A549 (cell line): ENCODE results near the gene PDE4D. TPM values are rescaled to one million over a fixed set of nuclear protein-coding genes. Genes with fewer than 3 reads are reported as not detected.

ENCODE experiments used
- ATAC-seq, 2 experiments: fragments of 200-7000 bp in 1 of 2; fragments of >200 bp in 1 of 2; cut with Nextera tagmentation in 1 of 2; cut with Tn5 transposase in 1 of 2; 3 replicates each; pipeline versions ENCODE4 v1.8.0 to v1.9.1; 2018 to 2020; ENCODE audit warnings: mild to moderate bottlenecking in 1 of 2, moderate library complexity in 1 of 2
- CTCF ChIA-PET: fragments of 300-600 bp; sonication (Branson Sonifier 250); formaldehyde crosslinking; extraction: SDS; loops from one replicate; lab custom pipeline; 2021; ENCODE audit warnings: antibody characterized with exemption, inconsistent platforms; lab: Yijun Ruan, JAX
- POLR2A ChIA-PET: fragments of 350-600 bp; formaldehyde crosslinking; extraction: SDS; loops from one replicate; lab custom pipeline; 2021; ENCODE audit warnings: antibody characterized with exemption, inconsistent platforms; lab: Yijun Ruan, JAX
- DNase-seq, 2 experiments: peaks; one replicate each; pipeline versions ENCODE4 v3.0.0 to v3.0.0-alpha.2; 2011 to 2016; ENCODE audit warnings: low read depth in 1 of 2, low spot score in 1 of 2
- FAIRE-seq: peaks from 2 replicates; lab custom pipeline; 2011; peaks lifted over from hg19 to GRCh38; lab: Jason Lieb, UNC
- H3K27ac ChIP-seq, 2 experiments: fragments of >200 bp; sonication (Bioruptor Twin); formaldehyde crosslinking; 3 replicates each; pipeline ENCODE4 v1.5.1; 2016 to 2017
- H3K4me1 ChIP-seq: fragments of >200 bp; sonication (Bioruptor Twin); formaldehyde crosslinking; 3 replicates; pipeline ENCODE4 v1.6.1; 2016
- H3K4me2 ChIP-seq: fragments of >200 bp; sonication (Bioruptor Twin); formaldehyde crosslinking; 3 replicates; pipeline ENCODE4 v1.6.1; 2016
- H3K4me3 ChIP-seq: fragments of >200 bp; sonication (Bioruptor Twin); formaldehyde crosslinking; 3 replicates; pipeline ENCODE4 v1.5.1; 2016
- H3K9me3 ChIP-seq: fragments of >200 bp; sonication (Bioruptor Twin); formaldehyde crosslinking; 3 replicates; pipeline ENCODE4 v1.6.1; 2016
- ELK1 ChIP-seq: fragments of 150-350 bp; IDR thresholded peaks from 2 replicates; pipeline ENCODE4 v1.6.1; 2014; ENCODE audit warnings: low read depth, mild to moderate bottlenecking, low read length
- EP300 ChIP-seq, 2 experiments: fragments of >200 bp; sonication (Bioruptor Twin); formaldehyde crosslinking; IDR thresholded peaks; 2 replicates in 1 of 2; 3 replicates in 1 of 2; pipeline ENCODE4 v1.6.1; 2016 to 2017
- GATA3 ChIP-seq: IDR thresholded peaks from 2 replicates; pipeline ENCODE4 v1.6.1; 2012; ENCODE audit warnings: borderline replicate concordance
- HDAC2 ChIP-seq: fragments of 200-600 bp; sonication (generic); IDR thresholded peaks from 2 replicates; pipeline ENCODE4 v1.6.1; 2016
- HOXB5 ChIP-seq: fragments of 250-450 bp; sonication (Bioruptor Pico); IDR thresholded peaks from 2 replicates; pipeline ENCODE4 v1.5.0; 2020; ENCODE audit warnings: mild to moderate bottlenecking, moderate library complexity
- MAFK ChIP-seq: fragments of 450-650 bp; IDR thresholded peaks from 2 replicates; pipeline ENCODE4 v1.6.1; 2014; ENCODE audit not compliant: partially characterized antibody
- MAZ ChIP-seq: fragments of 150-350 bp; IDR thresholded peaks from 2 replicates; pipeline ENCODE4 v1.6.1; 2014; ENCODE audit warnings: antibody characterized with exemption, low read depth, low read length, borderline replicate concordance
- NFE2L2 ChIP-seq: fragments of 150-350 bp; conservative IDR thresholded peaks from 2 replicates; pipeline ENCODE4 v1.6.1; 2014; ENCODE audit warnings: low read length
- NPAS2 ChIP-seq: fragments of 250-450 bp; sonication (Bioruptor Pico); IDR thresholded peaks from 2 replicates; pipeline ENCODE4 v1.8.0; 2022; ENCODE audit warnings: mild to moderate bottlenecking, moderate library complexity, borderline replicate concordance
- POLR2AphosphoS2 ChIP-seq: conservative IDR thresholded peaks from 2 replicates; pipeline ENCODE4 v1.6.1; 2012; ENCODE audit warnings: low read length, improper control_type of control experiment, inconsistent platforms
- RARB ChIP-seq: fragments of 250-450 bp; sonication (Bioruptor Pico); IDR thresholded peaks from 2 replicates; pipeline ENCODE4 v1.8.0; 2021; ENCODE audit warnings: mild to moderate bottlenecking, moderate library complexity
- TFCP2L1 ChIP-seq: fragments of 250-450 bp; sonication (Bioruptor Pico); IDR thresholded peaks from 2 replicates; pipeline ENCODE4 v1.5.0; 2021; ENCODE audit warnings: mild to moderate bottlenecking
- TP53 ChIP-seq: fragments of 250-450 bp; sonication (Bioruptor Pico); IDR thresholded peaks from 2 replicates; pipeline ENCODE4 v1.5.0; 2021; ENCODE audit warnings: mild to moderate bottlenecking, moderate library complexity
- ZFP36 ChIP-seq: fragments of 450-650 bp; IDR thresholded peaks from 2 replicates; pipeline ENCODE4 v1.6.1; 2014; ENCODE audit warnings: borderline replicate concordance; ENCODE audit not compliant: partially characterized antibody
- WGBS: methylation state at CpG from one replicate; pipeline ENCODE4 v1.1.6; 2017; ENCODE audit errors: missing lambda C conversion rate; 5-methylcytosine and 5-hydroxymethylcytosine counted together
- polyA plus RNA-seq, 4 experiments: library from polyadenylated mRNA; depleted of rRNA in 3 of 4; stranded (reverse); fragments of >200 nt; fragmentation: RNase III in 1 of 4; extraction: RNeasy Plus Mini Kit Qiagen cat#74134 plus additional on column Dnase treatment in 1 of 4; gene quantifications; 2 replicates in 3 of 4; 3 replicates in 1 of 4; pipeline ENCODE4 v1.2.3, GENCODE V29; 2011 to 2017
- TF ChIP-seq, protein P1 (sequence below): fragments of 200-600 bp; sonication (generic); IDR thresholded peaks from 2 replicates; pipeline ENCODE4 v1.6.1; 2016; ENCODE audit warnings: antibody characterized with exemption, mild to moderate bottlenecking, moderate library complexity
- TF ChIP-seq, protein P2 (sequence below): fragments of 250-450 bp; sonication (Bioruptor Pico); IDR thresholded peaks from 2 replicates; pipeline ENCODE4 v1.5.0; 2020; ENCODE audit warnings: low read depth, mild to moderate bottlenecking, moderate library complexity
- TF ChIP-seq, protein P3 (sequence below): fragments of >200 bp; sonication (Bioruptor Twin); formaldehyde crosslinking; IDR thresholded peaks from 3 replicates; pipeline ENCODE4 v1.5.1; 2016

Gene PDE4D
- polyA plus RNA-seq, 2 of the 4 experiments (the other 2 are of a cell fraction), result 74.0 to 213 TPM

GRCh38 chr5:58967597-58968281, 925.8 kb downstream of the PDE4D start (continued):
- TF ChIP-seq, protein P1, sequence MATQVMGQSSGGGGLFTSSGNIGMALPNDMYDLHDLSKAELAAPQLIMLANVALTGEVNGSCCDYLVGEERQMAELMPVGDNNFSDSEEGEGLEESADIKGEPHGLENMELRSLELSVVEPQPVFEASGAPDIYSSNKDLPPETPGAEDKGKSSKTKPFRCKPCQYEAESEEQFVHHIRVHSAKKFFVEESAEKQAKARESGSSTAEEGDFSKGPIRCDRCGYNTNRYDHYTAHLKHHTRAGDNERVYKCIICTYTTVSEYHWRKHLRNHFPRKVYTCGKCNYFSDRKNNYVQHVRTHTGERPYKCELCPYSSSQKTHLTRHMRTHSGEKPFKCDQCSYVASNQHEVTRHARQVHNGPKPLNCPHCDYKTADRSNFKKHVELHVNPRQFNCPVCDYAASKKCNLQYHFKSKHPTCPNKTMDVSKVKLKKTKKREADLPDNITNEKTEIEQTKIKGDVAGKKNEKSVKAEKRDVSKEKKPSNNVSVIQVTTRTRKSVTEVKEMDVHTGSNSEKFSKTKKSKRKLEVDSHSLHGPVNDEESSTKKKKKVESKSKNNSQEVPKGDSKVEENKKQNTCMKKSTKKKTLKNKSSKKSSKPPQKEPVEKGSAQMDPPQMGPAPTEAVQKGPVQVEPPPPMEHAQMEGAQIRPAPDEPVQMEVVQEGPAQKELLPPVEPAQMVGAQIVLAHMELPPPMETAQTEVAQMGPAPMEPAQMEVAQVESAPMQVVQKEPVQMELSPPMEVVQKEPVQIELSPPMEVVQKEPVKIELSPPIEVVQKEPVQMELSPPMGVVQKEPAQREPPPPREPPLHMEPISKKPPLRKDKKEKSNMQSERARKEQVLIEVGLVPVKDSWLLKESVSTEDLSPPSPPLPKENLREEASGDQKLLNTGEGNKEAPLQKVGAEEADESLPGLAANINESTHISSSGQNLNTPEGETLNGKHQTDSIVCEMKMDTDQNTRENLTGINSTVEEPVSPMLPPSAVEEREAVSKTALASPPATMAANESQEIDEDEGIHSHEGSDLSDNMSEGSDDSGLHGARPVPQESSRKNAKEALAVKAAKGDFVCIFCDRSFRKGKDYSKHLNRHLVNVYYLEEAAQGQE, result no peak
- TF ChIP-seq HOXB5, result peak; percentile 42; the same call in 1 of the 2 replicates
- no peak; the same call in 1 of the 2 replicates for TF ChIP-seq TP53 (CRISPR knock-in tag)
- no peak for TF ChIP-seq TFCP2L1 (CRISPR knock-in tag)
- no peak for TF ChIP-seq NFE2L2
- TF ChIP-seq NPAS2 (CRISPR knock-in tag), result no peak
- peak; percentile 78 for TF ChIP-seq RARB (CRISPR knock-in tag)

DNA sequence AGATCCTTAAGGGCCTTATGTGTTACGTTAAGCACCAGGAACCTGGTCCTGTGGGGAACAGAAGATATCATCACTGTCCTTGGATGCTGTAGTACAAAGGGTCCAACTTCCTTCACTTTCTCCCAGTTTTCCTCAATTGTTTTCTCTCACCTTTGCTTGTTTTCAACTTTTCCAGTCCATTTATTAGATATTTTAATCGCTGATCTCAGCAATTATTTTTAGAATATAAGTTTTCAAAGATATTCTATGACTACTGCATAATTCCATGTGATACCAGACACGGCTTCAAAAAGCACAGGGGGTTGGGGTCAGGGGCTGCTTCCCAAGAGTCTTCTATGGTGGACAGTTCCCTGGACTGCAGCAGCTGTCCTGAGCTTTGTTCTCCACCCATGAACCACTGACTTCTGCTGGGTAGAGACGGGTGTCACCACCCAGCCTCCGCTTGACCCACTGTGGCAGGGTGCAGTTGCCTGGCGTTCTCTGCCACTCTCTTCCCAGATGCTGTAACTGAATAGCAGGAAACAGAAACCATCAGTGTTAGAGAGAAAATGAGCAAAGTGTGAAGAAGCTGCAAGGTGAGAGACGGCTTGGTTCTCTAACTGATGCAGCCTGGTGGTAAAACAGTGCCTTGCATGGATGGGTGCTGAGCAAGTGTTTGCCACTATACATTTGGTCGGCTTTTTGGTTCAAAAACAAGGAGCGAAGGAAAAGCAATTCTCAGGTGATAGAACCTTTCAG, 927.7 kb downstream of the PDE4D start:
- no peak overlapping the region for H3K4me3 ChIP-seq
- POLR2A ChIA-PET, result interaction anchor here (1.0 kb wide), 1 partner anchor 74 kb away, joined by 3 read pairs; no protein-coding TSS in a partner anchor
- peak; percentile 14 to 21; a peak in 3 of 6 replicates for ATAC-seq

GRCh38 chr5:58963821-58964220, 929.7 kb downstream of the PDE4D start:
- peaks cover 3% of the 10 kb centered on the region; the same call in 1 of the 3 replicates for H3K9me3 ChIP-seq
- ChIA-PET POLR2A (no interaction called here), CTCF (interaction anchor here (0.6 to 5.0 kb wide), 3 partner anchors 71 to 145 kb away, joined by 3 to 33 read pairs (median 5); no protein-coding TSS in a partner anchor)
- H3K4me3 ChIP-seq, result no peak overlapping the region
- WGBS, result 67% methylated on average over 1 of the region's 1 CpG
- peaks cover 75% of the 10 kb centered on the region for H3K4me1 ChIP-seq
- FAIRE-seq, result peak; percentile 49
- DNase-seq, result peak in 1 of 2 experiments; percentile 71
- TF ChIP-seq NFE2L2 (no peak), ZFP36 (peak; percentile 29), HDAC2 (no peak), TP53 (CRISPR knock-in tag) (no peak), POLR2AphosphoS2 (no peak), GATA3 (peak; percentile 10; the same call in 1 of the 2 replicates), MAZ (no peak), ELK1 (no peak)
- TF ChIP-seq, protein P2, sequence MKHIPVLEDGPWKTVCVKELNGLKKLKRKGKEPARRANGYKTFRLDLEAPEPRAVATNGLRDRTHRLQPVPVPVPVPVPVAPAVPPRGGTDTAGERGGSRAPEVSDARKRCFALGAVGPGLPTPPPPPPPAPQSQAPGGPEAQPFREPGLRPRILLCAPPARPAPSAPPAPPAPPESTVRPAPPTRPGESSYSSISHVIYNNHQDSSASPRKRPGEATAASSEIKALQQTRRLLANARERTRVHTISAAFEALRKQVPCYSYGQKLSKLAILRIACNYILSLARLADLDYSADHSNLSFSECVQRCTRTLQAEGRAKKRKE (CRISPR knock-in tag), result no peak
- TF ChIP-seq, all 56 proteins: peak for 2
- Histone ChIP-seq H3K27ac (peak overlapping the region; percentile 81 to 85), H3K4me2 (peak overlapping the region; percentile 35)
- peak; percentile 11 to 17; a peak in 4 of 6 replicates for ATAC-seq

More for the DNA sequence above, 927.7 kb downstream of the PDE4D start:
- no peak for FAIRE-seq
- no peak for TF ChIP-seq HOXB5
- no peak for TF ChIP-seq EP300 (IDR thresholded peaks at IDR 0.05)
- TF ChIP-seq MAFK, result peak; percentile 98
- TF ChIP-seq, protein P3, sequence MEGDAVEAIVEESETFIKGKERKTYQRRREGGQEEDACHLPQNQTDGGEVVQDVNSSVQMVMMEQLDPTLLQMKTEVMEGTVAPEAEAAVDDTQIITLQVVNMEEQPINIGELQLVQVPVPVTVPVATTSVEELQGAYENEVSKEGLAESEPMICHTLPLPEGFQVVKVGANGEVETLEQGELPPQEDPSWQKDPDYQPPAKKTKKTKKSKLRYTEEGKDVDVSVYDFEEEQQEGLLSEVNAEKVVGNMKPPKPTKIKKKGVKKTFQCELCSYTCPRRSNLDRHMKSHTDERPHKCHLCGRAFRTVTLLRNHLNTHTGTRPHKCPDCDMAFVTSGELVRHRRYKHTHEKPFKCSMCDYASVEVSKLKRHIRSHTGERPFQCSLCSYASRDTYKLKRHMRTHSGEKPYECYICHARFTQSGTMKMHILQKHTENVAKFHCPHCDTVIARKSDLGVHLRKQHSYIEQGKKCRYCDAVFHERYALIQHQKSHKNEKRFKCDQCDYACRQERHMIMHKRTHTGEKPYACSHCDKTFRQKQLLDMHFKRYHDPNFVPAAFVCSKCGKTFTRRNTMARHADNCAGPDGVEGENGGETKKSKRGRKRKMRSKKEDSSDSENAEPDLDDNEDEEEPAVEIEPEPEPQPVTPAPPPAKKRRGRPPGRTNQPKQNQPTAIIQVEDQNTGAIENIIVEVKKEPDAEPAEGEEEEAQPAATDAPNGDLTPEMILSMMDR, result peak; percentile 14; the same call in 1 of the 3 replicates
- no peak for DNase-seq
- Histone ChIP-seq H3K9me3 (peaks cover 3% of the 10 kb centered on the region; the same call in 1 of the 3 replicates), H3K27ac (peak overlapping the region; percentile 81 to 85), H3K4me2 (no peak overlapping the region), H3K4me1 (peaks cover 87% of the 10 kb centered on the region)
- CTCF ChIA-PET, result interaction anchor here (0.6 to 5.0 kb wide), 15 partner anchors 9 to 92 kb away, joined by 3 to 33 read pairs (median 3); no protein-coding TSS in a partner anchor
- 91% methylated on average over 9 of the region's 9 CpGs for WGBS
